WI38 (cell line): ENCODE results near the gene TLE7.

Source experiments
- H3K4me3 ChIP-seq: 2 replicates; pipeline ENCODE4 v1.5.1; 2011; ENCODE audit warnings: low read depth, mild to moderate bottlenecking, control low read depth, low read length
- CTCF ChIP-seq: IDR thresholded peaks from 2 replicates; pipeline ENCODE4 v1.5.1; 2012; ENCODE audit warnings: low read depth, mild to moderate bottlenecking, control low read depth, low read length

The TLE7 gene

GRCh38 chr16:71406724-71407123 lies 35.1 kb downstream of the TLE7 start:
- TF ChIP-seq CTCF, result no peak
- H3K4me3 ChIP-seq, result no peak overlapping the region

DNA sequence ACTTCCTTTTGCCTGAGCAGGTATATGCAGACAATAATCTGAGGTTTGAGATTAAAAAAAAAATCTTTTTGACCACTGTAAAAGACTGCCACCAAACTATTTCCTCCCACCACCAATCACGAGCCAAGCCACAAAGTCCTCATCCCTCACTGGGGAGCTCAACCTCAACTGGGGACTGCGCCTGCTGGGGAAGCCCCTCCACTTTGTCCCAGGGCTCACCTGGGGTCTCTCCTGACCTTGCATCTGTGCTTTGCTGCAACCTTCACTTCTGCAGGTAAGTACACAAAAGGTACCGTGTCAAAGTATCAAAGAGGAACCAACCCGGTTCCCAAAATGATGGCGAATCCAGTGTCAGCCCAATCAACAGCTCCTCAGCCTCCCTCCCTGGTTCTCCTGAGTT lies 35.5 kb downstream of the TLE7 start:
- H3K4me3 ChIP-seq, result no peak overlapping the region
- no peak for TF ChIP-seq CTCF

GRCh38 chr16:71404364-71404763 lies 37.5 kb downstream of the TLE7 start:
- H3K4me3 ChIP-seq, result no peak overlapping the region
- TF ChIP-seq CTCF, result no peak

GRCh38 chr16:71402674-71403073 lies 39.2 kb downstream of the TLE7 start:
- TF ChIP-seq CTCF, result no peak

DNA sequence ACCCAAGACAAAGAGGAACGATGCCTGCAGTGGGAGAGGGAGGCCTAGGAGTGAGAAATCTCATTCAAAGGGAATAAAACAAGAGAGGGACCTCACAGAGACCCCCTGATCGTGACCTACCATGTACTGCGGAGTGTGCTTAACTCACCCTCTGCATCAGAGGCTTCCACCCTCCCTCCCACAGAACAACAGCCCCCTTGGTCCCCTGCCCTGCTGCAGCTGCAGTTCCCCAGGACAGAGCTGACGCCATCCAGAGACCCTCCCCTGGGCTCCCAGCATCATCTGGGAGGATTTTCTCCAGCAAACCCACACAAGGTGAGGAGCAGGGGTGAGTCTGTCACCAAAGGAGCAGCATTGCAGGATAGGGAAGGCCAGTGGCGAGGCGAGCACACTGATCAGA lies 39.8 kb downstream of the TLE7 start:
- TF ChIP-seq CTCF, result no peak
- H3K4me3 ChIP-seq, result no peak overlapping the region

More at GRCh38 chr16:71402674-71403073, 39.2 kb downstream of the TLE7 start:
- no peak overlapping the region for H3K4me3 ChIP-seq

GRCh38 chr16:71399801-71400563 lies 41.9 kb downstream of the TLE7 start:
- TF ChIP-seq CTCF, result no peak
- H3K4me3 ChIP-seq, result no peak overlapping the region

DNA sequence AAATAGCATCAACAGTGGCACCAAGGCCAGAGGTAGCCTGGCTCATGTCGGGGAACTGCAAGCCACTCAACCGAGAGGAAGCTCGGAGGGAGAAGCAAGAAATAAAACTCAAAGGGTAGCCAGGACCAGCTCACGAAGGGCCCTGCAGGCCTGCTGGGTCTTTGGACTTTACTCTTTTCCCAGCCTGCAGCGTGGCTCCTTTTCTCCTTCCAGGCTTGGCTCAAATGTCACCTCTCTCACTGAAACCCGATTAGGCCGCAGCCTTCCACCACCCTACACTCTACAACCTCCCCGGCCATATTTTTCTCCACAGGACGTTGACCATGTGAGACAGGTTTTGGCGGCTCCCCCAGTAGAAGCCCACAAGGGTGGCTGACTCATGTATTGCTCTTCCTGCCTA lies 45.3 kb downstream of the TLE7 start:
- no peak overlapping the region for H3K4me3 ChIP-seq
- no peak for TF ChIP-seq CTCF
